H1 (cell line): ENCODE data around the gene PFN2. TPM values are rescaled to one million over a fixed set of nuclear protein-coding genes. Genes with fewer than 3 reads are reported as not detected.

Experiments
- CTBP2 ChIP-seq: IDR thresholded peaks from 2 replicates; pipeline ENCODE4 v1.7.0; 2011; ENCODE audit warnings: borderline replicate concordance, mild to moderate bottlenecking, moderate library complexity, mixed read lengths, low read length; ENCODE audit not compliant: insufficient read depth, insufficient read length
- KDM4A ChIP-seq: IDR thresholded peaks from one replicate; pipeline ENCODE4 v1.7.1; 2012; ENCODE audit warnings: low read depth, mild to moderate bottlenecking, moderate library complexity, low read length, inconsistent platforms; ENCODE audit not compliant: severe bottlenecking
- POLR2AphosphoS5 ChIP-seq: IDR thresholded peaks from 2 replicates; pipeline ENCODE4 v1.6.1; 2011; ENCODE audit warnings: low read depth, low read length
- SP1 ChIP-seq: IDR thresholded peaks from 2 replicates; pipeline ENCODE4 v1.6.1; 2011; ENCODE audit warnings: low read depth, low read length
- SP4 ChIP-seq: IDR thresholded peaks from 2 replicates; pipeline ENCODE4 v1.6.1; 2012; ENCODE audit warnings: low read length, inconsistent platforms
- polyA plus RNA-seq, 7 experiments: library from polyadenylated mRNA; depleted of rRNA in 3 of 7; stranded (reverse) in 5 of 7; unstranded in 2 of 7; fragments of >200 nt in 5 of 7; fragments of 200-250 nt in 2 of 7; gene quantifications; 1 replicate in 5 of 7; 2 replicates in 1 of 7; 4 replicates in 1 of 7; pipeline versions ENCODE4 v1.2.1 to v1.2.3, GENCODE V29; 2011 to 2013; ENCODE audit warnings: missing spikeins in 2 of 7, mixed read lengths in 2 of 7
- total RNA-seq: library from RNA; stranded (reverse); fragmentation: NEBNext Ultra II Directional; extraction: Animal tissue kit (Norgen Biotek cat#: 25700); gene quantifications from 2 replicates; pipeline ENCODE4 v1.2.1, GENCODE V29; 2021
- TF ChIP-seq, protein P1 (sequence below): IDR thresholded peaks from 2 replicates; pipeline ENCODE4 v1.6.1; 2011; ENCODE audit warnings: low read depth, mild to moderate bottlenecking, low read length; ENCODE audit not compliant: insufficient read depth

Gene PFN2
- total and polyA plus RNA-seq, 2 of the 8 experiments (the other 6 are each of a cell fraction or from before 2014, with no cell fraction given), result 175 to 311 TPM

DNA sequence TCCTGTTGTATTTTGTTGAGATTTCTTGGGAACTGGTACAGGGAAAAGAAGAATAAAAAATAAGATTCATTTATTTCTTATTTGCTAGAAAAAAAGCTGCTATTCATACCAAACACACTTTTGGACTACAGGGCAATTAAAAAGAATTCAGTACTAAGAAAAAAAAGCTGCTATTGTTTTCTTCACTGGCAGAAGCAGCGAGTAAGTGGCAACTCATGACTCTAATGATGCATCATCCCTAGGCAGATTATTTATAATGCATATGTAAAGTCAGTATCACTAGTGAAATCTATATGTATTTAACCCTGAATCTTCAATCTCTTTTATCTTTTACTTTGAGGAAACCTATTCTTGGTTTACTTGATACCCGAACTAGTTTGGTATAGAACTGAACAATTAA lies 15.2 kb downstream of the PFN2 start (continued):
- TF ChIP-seq, protein P1, sequence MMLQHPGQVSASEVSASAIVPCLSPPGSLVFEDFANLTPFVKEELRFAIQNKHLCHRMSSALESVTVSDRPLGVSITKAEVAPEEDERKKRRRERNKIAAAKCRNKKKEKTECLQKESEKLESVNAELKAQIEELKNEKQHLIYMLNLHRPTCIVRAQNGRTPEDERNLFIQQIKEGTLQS, result no peak
- TF ChIP-seq KDM4A, result no peak
- TF ChIP-seq CTBP2, result no peak
- TF ChIP-seq POLR2AphosphoS5, result no peak
- no peak for TF ChIP-seq SP1
- TF ChIP-seq SP4, result no peak
